ENCODE results near the gene HLA-DQA2. TPM values are rescaled to one million over a fixed set of nuclear protein-coding genes. Genes with fewer than 3 reads are reported as not detected.

Gene HLA-DQA2
- total and polyA plus RNA-seq, 4 donors, result 0.16 to 0.32 (median 0.23) TPM; not detected in 1

GRCh38 chr6:32763421-32763820 lies 22.2 kb downstream of the HLA-DQA2 start, which contains the start of gene HLA-DQB2:
HLA-DQB2 (minus strand) TSS chr6:32763532; CDS start chr6:32763470, 62 bp downstream.
- H3K9ac ChIP-seq (ENCODE audit: low read depth in 1 of 2, low read length in 2 of 2), result no peak within 1 kb of the TSS
- DNase-seq (ENCODE audit: low spot score), result no peak
- H3K27me3 ChIP-seq (ENCODE audit: control insufficient read depth in 4 of 4, insufficient read depth in 4 of 4, low read length in 3 of 4), result peaks cover 0 to 3% (median 0%) of the 10 kb centered on the region in 4 donors
- WGBS, result 33% methylated on average over 4 of the region's 4 CpGs
- H3K36me3 ChIP-seq (ENCODE audit: control insufficient read depth in 4 of 4, insufficient read depth in 3 of 4, low read depth in 1 of 4, low read length in 3 of 4), result no peaks in the 10 kb centered on the region
- H3K4me3 ChIP-seq (ENCODE audit: low read depth in 1 of 3, low read length in 3 of 3), result no peak within 1 kb of the TSS
- no peak within 1 kb of the TSS for H3K27ac ChIP-seq (ENCODE audit: low read depth in 1 of 2, low read length in 2 of 2)
- H3K9me3 ChIP-seq (ENCODE audit: control insufficient read depth in 4 of 4, low read length in 3 of 4), result no peaks in the 10 kb centered on the region
- H3K4me1 ChIP-seq (ENCODE audit: control insufficient read depth in 4 of 4, insufficient read depth in 4 of 4, low read length in 3 of 4), result no peaks in the 10 kb centered on the region
- no peak for TF ChIP-seq CTCF (IDR thresholded peaks at IDR 0.05; ENCODE audit: low read depth, low read length, missing input control)
- no peak for TF ChIP-seq NR2F2 (IDR thresholded peaks at IDR 0.05)
- no peak for TF ChIP-seq YY1 (IDR thresholded peaks at IDR 0.05)
- no peak for TF ChIP-seq GABPA (IDR thresholded peaks at IDR 0.05 in 1 of 2, conservative IDR thresholded peaks at IDR 0.05 in 1 of 2)
- TF ChIP-seq FOXA1 (IDR thresholded peaks at IDR 0.05), result no peak
- no peak for TF ChIP-seq MAX (IDR thresholded peaks at IDR 0.05)
- no peak for TF ChIP-seq HNF4A (conservative IDR thresholded peaks at IDR 0.05)
- no peak for TF ChIP-seq TAF1 (conservative IDR thresholded peaks at IDR 0.05)
- TF ChIP-seq REST (IDR thresholded peaks at IDR 0.05), result no peak
- TF ChIP-seq EGR1 (IDR thresholded peaks at IDR 0.05; ENCODE audit: low read depth in 2 of 2), result no peak
- no peak for TF ChIP-seq FOXA2 (IDR thresholded peaks at IDR 0.05)
- no peak for TF ChIP-seq ZBTB33 (IDR thresholded peaks at IDR 0.05)
- no peak for TF ChIP-seq RXRA (IDR thresholded peaks at IDR 0.05)

GRCh38 chr6:32764048-32764447 lies 22.9 kb downstream of the HLA-DQA2 start:
- Histone ChIP-seq H3K9ac (ENCODE audit: low read depth in 1 of 2, low read length in 2 of 2) (no peak overlapping the region), H3K4me3 (ENCODE audit: low read depth in 1 of 3, low read length in 3 of 3) (no peak overlapping the region), H3K4me1 (ENCODE audit: control insufficient read depth in 4 of 4, insufficient read depth in 4 of 4, low read length in 3 of 4) (no peaks in the 10 kb centered on the region), H3K27me3 (ENCODE audit: control insufficient read depth in 4 of 4, insufficient read depth in 4 of 4, low read length in 3 of 4) (peaks cover 0 to 3% (median 1%) of the 10 kb centered on the region in 4 donors), H3K27ac (ENCODE audit: low read depth in 1 of 2, low read length in 2 of 2) (no peak overlapping the region), H3K36me3 (ENCODE audit: control insufficient read depth in 4 of 4, insufficient read depth in 3 of 4, low read depth in 1 of 4, low read length in 3 of 4) (no peaks in the 10 kb centered on the region), H3K9me3 (ENCODE audit: control insufficient read depth in 4 of 4, low read length in 3 of 4) (no peaks in the 10 kb centered on the region)
- WGBS, result 23% methylated on average over 1 of the region's 1 CpG
- DNase-seq (ENCODE audit: low spot score), result no peak
- TF ChIP-seq ATF3 (IDR thresholded peaks at IDR 0.05) (no peak), JUND (IDR thresholded peaks at IDR 0.05) (no peak), SP1 (IDR thresholded peaks at IDR 0.05) (no peak), RXRA (IDR thresholded peaks at IDR 0.05) (no peak), MAX (IDR thresholded peaks at IDR 0.05) (no peak), EGR1 (IDR thresholded peaks at IDR 0.05; ENCODE audit: low read depth in 2 of 2) (no peak), GABPA (IDR thresholded peaks at IDR 0.05 in 1 of 2, conservative IDR thresholded peaks at IDR 0.05 in 1 of 2) (no peak), REST (IDR thresholded peaks at IDR 0.05) (no peak), HNF4G (IDR thresholded peaks at IDR 0.05) (no peak), RAD21 (IDR thresholded peaks at IDR 0.05) (no peak), CTCF (IDR thresholded peaks at IDR 0.05; ENCODE audit: low read depth, low read length, missing input control) (no peak), YY1 (IDR thresholded peaks at IDR 0.05) (no peak)

Data from liver (tissue), 9 donors.